Stimulated activated CD8-positive, alpha-beta memory T cell treated with anti-CD3 and anti-CD28 coated beads, Interleukin-7, amount 100 ng/mL, for 1 hour (primary cell): ENCODE data around the gene ITPR1.

Source experiments
- DNase-seq, 2 donors: peaks; one replicate each; pipeline ENCODE4 v3.0.0-alpha.2; 2020; ENCODE audit warnings: low read depth in 2 of 2

ITPR1 gene

DNA sequence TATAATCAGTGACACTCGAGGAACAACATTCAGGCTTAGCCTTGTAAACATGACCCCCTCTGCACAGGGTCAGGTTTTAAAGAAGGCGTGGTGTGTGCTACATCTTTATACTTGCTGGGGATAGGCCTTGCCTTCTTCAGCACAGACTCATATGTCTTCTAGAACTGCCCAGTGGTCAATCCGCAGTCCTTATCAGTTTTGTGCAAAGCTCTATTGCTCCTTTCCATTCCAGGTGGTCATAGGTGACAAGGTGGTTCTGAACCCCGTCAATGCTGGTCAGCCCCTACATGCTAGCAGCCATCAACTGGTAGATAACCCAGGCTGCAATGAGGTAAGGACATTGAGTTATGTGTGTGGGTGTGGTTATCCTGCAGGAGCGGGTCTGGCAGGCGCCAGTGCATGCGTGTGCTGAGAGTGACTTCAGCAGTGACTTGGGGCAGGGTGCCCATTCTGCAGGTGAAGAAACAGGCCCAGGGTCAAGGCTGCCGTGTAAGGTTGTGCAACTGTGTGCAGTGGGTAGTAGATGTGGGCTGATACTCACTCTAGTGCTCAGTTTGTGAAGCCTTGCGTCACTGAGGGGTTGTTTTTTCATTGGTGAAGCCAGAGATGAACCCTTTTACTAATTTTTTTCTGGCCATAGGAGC is 150.9 kb downstream of the ITPR1 start:
- no peak for DNase-seq

- no peak for DNase-seq
Observed at GRCh38 chr3:4644951-4645350, 151.8 kb downstream of the ITPR1 start.

- DNase-seq: no peak
Observed at GRCh38 chr3:4645468-4645867, 152.3 kb downstream of the ITPR1 start.

DNA sequence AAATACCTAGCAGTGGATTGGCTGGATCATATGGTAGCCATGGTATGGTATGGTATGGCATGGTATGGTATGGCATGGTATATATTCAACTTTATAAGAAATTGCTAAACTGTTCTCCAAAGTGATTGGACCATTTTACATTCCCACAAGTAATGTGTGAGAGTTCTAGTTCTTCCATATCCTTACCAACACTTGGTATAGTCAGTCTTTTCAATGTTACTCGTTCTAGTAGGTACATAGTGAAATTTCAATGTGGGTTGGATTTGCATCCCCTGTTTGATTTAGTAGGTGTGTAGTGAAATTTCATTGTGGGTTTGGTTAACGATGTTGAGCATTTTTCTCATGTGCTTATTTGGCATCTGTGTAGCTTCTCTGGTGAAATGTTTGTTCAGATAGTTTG is 154.3 kb downstream of the ITPR1 start:
- no peak for DNase-seq

- DNase-seq: no peak
Observed at GRCh38 chr3:4655145-4656045, 162.2 kb downstream of the ITPR1 start.

- DNase-seq: no peak
Observed at GRCh38 chr3:4656059-4656458, 162.9 kb downstream of the ITPR1 start.

GRCh38 chr3:4656626-4657328 is 163.6 kb downstream of the ITPR1 start:
- no peak for DNase-seq

GRCh38 chr3:4660936-4661335 is 167.8 kb downstream of the ITPR1 start:
- DNase-seq: no peak

DNA sequence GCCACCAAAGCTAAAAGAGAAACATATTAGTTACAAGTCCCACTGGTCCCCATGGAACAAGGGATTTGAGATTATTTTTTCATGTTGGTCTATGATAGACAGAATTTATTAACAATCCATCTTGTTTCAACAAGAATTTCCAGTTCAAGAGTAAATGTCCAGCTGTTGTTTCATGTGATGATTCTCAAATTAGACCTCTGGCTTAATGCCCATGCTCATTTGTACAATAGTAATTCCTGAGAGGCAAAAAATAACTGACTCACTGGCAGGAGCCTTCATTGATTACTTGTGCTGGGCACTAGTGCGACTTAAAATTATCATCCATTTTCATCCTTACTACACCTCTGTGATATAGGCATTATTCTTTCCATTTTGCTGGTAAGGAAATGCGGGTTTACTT is 171.3 kb downstream of the ITPR1 start:
- no peak for DNase-seq

GRCh38 chr3:4665197-4665596 is 172.0 kb downstream of the ITPR1 start:
- no peak for DNase-seq

- no peak for DNase-seq
Observed at GRCh38 chr3:4666071-4666470, 172.9 kb downstream of the ITPR1 start.

GRCh38 chr3:4670352-4670751 is 177.2 kb downstream of the ITPR1 start:
- no peak for DNase-seq

DNA sequence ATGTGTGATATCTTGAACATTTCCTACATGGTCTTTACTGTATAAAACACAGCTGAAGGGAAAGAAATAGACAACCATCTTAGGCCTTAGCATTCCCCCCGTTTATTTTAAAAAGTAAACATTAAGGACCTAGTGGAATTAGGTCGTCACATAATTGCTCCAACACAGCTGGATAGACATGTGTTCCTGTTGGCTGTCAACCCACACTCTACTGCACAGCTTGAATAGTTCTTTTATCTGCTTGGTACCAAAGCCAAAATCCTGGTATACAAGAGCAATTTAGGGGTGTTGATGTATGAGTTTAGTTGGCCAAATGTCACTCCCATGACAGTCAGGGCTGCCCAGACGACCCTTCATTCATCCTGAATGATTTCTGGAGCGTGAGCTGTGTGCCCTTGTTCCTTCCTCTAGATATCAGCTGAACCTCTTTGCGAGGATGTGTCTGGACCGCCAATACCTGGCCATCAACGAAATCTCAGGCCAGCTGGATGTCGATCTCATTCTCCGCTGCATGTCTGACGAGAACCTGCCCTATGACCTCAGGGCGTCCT is 179.7 kb downstream of the ITPR1 start:
- no peak for DNase-seq

DNA sequence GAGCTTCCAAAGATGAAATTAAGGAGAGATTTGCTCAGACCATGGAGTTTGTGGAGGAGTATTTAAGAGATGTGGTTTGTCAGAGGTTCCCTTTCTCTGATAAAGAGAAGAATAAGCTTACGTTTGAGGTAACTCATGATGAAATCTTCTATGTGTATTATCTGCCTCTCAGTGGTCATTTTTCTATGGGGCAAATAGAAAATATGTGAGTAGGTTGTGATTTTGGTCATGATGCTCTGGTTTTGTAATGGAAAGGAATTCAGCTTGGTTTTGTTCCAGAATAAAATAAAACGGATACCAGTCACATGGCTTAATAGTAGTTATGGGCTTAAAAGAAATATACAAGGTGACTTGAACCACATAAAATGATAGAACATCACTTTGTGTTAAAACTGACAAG is 181.1 kb downstream of the ITPR1 start:
- DNase-seq: no peak

DNA sequence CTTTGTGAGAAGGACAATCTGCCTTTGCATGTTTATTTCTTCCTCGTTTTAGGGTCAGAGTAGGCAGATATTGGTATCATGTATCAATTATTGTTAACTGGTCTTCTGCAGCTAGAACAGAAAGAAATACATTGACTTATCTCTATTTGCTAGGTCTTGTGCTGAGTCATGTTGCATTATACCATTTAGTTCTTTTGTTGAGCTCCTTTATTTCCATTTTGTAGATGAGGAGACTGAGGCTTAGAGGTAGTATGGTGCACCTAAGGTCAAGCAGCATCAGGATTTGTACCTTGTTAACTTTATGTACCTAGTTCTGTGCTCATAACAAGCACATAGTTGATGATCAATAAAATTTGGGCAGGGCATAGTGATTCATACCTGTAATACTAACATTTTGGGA is 182.6 kb downstream of the ITPR1 start:
- DNase-seq: no peak

- DNase-seq: no peak
Observed at GRCh38 chr3:4678320-4678719, 185.2 kb downstream of the ITPR1 start.

- no peak for DNase-seq
Observed at GRCh38 chr3:4680227-4680691, 187.1 kb downstream of the ITPR1 start.

GRCh38 chr3:4680871-4681300 is 187.7 kb downstream of the ITPR1 start:
- no peak for DNase-seq

- DNase-seq: no peak
Observed at GRCh38 chr3:4681301-4681700, 188.2 kb downstream of the ITPR1 start.

- no peak for DNase-seq
Observed at GRCh38 chr3:4684117-4684516, 191.0 kb downstream of the ITPR1 start.

DNA sequence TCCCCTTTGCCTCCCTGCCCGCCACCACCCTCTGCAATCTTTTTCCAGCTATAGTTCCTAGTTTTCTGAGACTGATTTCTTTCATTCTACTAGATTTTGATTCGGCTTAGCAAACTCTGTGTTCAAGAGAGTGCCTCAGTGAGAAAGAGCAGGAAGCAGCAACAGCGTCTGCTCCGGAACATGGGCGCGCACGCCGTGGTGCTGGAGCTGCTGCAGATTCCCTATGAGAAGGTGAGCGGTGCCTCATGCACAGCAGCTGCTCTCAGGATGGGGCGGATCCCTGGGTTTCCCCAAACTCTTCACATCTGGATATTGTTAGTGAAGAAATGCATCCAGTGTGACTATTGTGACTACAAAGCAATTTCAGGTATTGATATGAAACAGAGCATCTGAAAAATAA is 191.8 kb downstream of the ITPR1 start:
- DNase-seq: no peak

DNA sequence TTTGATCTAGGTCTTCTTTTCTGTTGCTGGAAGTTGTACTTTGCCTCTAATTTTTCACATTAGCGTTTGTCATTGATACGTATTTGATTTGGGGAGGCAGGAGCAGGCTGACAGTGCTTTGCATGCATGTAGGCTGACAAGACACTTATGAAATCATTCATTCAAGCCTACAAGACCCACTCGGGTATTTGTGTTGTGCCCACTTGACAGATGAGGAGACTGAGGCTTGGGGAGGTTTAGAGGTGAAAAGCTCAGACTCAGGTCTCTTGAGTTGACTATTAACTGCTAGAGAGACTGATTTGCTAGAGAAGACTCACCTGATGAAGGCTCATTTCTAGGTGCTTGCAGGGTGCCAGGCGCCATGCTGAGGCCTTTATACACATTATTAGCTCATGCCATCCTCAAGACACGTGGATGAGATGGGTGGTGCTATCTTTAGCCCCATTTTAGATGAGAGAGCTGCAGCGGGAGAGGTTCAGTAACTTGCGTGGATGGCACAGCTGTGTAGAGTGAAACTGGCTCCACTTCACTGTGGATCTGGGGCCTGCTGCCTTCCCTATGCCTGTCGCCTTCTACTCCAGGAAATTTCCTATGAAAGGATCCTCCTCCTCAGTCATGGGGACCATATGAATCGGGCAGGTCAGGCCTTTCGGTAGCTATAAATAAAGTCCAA is 192.7 kb downstream of the ITPR1 start:
- DNase-seq: no peak
